ENCODE results near the gene LHX4. TPM values are rescaled to one million over a fixed set of nuclear protein-coding genes. Genes with fewer than 3 reads are reported as not detected.

Gene LHX4
- total RNA-seq, result not detected
- long read RNA-seq, result 0 reads

DNA sequence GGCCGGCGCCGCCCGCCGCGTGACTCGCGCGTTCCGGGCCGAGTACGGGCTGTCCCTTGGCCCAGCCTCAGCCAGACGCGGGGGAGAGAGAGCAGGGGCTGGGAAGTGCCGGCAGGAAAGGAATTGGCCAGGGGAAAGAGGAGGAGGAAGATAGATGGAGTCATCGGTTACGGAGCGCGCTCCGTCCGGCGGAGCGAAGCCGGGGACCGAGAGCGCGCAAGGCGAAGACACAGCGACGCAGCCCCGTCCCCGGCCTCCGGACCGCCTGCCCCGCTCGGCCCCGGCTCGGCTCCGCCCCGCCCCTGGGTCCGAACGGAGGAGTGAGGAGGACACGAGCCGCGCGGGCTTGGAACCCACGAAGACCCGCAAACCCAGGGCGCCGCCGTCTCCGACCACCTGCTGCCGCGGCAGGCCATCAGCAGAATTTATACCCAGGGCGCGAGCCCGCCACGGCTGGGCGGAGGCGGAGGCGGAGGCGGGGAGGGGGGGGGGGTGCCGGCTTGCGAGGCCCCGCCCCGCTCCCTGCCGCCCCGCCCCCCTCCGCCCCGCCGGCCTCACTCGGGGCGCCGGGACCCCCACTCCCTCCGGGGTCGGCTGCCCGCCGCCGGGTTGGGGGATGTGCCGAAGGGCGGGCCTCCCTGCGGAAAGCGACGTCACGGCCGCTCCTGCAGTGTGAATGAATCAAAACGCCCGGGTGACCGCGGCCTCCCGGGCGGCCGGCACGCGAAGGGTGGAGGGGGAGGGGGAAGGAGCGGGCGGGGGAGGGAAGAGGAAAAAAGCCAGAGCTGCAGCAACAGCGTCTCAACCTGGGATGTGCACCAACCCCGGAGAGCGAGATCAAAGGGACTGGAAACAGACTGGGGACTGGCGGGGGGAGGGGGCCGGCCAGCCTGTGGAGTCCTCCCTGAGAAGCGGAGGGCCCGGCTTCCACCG is at the start of gene LHX4:
TSS of gene LHX4 (plus strand) at position 782 of the 933 bp plus-strand sequence. CDS start 266 bp downstream, outside the sequence.
- peak; percentile 42 to 66 for ATAC-seq
- DNase-seq, result peak; percentile 36
- intact Hi-C loops (cut with DNase I), result no loop called here

DNA sequence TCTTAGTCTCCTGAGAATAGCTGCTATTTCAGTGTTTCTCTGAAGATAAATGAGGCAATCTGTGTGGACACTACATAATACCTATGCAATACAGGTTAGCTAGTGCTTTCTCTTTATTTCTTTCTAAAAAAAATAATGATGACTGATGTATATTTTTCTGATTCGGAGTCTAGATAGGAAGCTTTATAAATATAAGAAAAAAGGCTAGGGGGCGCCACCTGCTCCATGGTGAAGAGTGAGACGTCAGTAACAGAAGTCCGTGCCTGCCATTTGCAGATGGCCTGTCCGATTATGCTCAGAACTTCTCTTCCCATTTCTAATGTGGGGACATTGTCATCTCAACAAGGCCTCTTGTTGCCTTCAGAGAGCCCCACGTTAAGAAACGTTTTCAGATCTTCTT is 49.0 kb upstream of the LHX4 start:
- ATAC-seq (no peak), DNase-seq (no peak)
- intact Hi-C loops (cut with DNase I), result no loop called here

DNA sequence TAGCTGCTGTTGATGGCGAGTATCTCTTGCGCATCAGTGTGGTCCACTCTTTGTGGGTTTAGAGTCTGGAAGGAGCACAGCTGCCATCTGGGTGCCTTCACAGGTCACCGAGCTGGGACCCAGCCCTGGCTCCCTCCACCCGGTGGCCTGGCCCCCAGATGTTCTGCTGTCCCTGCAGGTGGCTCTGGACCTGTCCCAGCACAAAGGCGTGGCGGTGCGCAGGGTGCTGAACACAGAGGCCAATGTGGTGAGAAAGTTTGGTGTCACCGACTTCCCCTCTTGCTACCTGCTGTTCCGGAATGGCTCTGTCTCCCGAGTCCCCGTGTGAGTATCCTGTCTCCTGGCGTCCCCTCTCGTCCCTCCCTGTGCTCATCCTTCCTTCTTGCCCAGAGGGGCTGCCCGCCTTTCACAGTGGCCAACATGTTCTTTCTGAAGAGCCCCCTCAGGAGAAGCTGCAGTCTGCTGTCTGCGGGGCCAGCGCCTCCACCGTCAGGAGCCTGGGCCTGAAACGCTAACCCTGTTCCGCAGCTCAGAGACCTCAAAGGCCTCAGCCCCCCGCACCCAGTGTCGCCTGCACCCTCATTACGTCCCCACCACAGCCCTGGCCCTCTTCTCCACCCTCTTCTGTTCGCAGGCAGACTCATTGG is 47.9 kb upstream of the LHX4 start:
- no peak for ATAC-seq
- DNase-seq, result no peak
- intact Hi-C loops (cut with DNase I), result no loop called here

DNA sequence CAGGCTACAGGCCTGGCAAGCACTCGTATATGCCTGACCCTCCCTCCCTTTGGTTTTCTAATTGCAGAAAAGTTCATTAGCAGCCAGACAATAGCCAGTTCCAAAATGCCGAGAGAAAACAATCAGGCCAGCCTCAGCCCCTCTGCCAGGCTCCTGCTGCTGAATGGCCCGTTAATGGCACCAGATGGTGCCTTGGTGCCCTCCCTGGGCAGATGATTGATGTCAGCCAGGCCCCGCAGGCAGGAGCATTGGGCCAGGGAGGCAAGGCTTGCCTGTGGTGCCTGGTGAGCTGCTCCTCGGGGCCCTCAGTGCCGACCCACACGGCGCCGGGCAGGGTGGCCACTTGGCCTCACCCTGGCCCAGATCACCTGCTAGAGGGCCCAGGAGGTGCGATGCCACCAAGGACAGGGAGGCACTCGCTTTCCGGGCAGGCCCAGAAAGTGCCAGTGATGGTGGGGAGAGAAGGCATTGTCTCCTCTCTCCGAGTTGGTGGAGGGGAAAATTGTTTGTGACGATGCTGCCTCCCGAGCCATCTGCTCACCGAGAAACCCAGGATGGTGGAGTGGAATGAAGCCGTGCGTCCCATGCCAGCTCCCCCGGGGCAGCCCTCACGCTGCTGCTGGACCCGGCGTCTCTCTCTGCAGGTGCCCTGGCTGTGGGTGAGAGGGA is 47.3 kb upstream of the LHX4 start:
- intact Hi-C loops (cut with DNase I), result no loop called here
- ATAC-seq (no peak), DNase-seq (no peak)

DNA sequence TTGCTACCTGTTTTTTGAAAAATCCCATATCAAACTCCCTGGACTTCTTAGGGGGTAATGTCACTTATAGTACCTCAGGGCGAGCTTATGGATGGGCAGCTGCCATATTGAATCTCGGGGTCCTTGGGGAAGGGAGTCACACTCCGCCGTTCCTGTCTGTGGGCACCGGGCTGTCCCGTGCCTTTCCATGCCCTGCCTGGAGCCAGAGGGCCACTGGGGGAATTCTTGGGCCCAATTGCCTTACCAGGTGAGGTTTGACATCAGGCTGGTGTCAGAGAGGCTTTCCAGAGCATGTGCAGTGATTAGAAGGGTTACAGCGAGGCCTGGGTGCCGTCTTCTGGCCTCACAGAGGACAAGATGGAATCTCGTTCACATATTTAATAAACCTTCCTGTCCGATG is 46.6 kb upstream of the LHX4 start:
- no peak for ATAC-seq
- DNase-seq, result no peak
- intact Hi-C loops (cut with DNase I), result no loop called here

DNA sequence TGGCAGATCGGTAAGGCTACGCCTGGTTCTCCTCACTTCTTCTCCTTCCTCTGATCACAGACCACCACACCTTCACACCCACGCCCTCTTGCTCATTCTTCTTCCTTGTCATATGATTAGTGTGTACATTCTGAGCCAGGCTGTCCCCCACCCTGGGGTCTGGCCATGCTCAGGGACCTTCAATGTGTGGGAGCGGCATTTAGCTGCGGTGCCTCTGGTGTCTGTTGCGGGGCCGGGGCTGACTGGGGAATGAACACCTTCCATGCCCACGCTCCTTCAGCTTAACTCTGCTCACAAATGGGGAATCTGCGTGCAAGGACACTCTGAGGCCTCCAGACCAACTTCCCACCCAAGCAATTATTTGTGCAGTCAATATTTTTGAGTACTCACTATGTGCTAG is 46.0 kb upstream of the LHX4 start:
- intact Hi-C loops (cut with DNase I), result no loop called here
- DNase-seq (no peak), ATAC-seq (no peak)

DNA sequence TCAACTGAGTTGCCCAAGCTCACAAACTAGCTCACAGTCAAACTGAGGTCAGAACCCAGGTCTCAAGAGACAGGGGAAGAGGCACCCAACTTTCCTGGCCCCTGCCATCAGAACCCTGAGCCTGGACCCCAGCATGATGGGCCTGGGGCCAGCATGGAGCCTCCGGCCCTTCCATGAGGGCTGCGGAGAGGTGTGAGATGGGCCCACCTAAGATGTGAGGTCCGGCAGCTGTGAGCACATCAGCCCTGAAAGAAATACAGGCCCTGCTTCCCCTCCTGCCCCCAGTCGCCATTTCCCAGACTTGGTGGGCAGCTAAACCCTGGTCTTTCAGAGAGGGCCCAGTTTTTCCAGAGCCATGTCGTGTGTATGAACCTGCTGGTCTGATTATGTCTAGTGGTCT is 44.8 kb upstream of the LHX4 start:
- intact Hi-C loops (cut with DNase I), result no loop called here
- DNase-seq, result no peak

DNA sequence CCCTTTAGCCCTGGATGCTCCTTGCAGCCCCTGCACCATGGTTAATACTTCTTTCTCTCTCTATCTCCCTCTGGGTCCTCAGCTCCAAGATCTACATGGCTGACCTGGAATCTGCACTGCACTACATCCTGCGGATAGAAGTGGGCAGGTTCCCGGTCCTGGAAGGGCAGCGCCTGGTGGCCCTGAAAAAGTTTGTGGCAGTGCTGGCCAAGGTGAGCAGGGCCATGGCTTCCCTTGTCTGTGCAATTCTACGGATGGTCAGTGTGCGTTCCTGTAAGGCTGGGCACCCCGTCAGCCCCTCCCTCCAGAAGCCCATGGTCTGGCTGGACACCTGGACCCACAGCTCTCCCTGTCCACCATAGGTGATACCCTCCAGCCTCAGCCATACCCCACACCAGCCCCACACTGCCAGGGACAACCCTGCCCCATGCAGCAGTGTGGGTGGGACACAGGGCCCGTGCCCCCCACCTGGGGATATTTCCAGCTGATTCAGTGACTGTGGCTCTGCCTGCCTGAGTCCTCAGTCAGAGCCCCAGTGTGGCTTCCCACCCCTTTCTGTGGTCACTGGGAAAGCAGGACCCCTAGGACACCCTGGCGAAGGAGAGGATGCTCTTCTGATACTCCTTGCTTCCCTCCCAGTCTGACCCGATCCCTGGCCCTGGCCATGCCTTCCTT is 44.0 kb upstream of the LHX4 start:
- intact Hi-C loops (cut with DNase I), result no loop called here
- DNase-seq (no peak), ATAC-seq (no peak)

More for the DNA sequence above, 44.8 kb upstream of the LHX4 start:
- no peak for ATAC-seq

DNA sequence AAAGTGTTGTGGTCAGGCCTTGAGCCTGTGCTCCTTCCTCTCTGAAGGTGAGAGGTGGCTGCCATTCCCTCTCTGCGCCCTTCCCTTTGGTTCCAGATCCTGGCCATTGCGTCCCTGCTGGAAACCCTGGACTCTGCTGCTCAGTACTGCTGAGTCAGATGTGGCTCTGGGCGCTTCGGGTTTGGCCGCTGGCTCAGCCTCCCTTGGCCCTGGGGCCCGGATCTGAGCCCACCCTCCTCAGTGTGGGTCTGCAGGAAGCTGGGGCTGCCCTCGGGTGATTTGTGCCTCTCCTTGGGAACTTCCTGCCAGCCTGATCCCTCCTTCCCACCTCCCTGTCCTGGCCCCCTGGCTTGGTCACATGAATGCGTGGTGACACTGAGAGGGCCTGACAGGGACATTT is 43.2 kb upstream of the LHX4 start:
- ATAC-seq (peak in 1 of 2 donors; percentile 12), DNase-seq (no peak)
- intact Hi-C loops (cut with DNase I), result no loop called here

DNA sequence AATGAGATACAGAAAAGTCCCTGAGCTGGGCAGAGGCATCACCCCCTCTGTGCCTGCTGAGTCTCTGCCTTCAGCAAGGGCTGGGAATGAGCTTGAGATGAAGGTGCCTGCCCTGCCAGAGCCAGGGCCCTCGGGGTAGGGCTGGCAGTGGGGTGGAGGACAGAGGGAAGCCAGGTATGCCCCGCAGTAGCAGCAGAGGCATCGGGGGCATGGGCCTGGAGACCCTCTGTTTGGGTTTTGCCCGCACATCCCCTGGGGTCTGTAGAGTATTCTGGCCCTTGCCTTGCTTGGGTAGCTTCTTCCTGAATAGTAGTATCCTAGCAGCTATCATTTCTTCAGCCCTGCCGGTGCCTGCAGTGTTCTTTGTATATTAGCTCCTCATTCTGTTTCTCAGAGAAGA is 42.4 kb upstream of the LHX4 start:
- DNase-seq (no peak), ATAC-seq (no peak)
- intact Hi-C loops (cut with DNase I), result no loop called here

DNA sequence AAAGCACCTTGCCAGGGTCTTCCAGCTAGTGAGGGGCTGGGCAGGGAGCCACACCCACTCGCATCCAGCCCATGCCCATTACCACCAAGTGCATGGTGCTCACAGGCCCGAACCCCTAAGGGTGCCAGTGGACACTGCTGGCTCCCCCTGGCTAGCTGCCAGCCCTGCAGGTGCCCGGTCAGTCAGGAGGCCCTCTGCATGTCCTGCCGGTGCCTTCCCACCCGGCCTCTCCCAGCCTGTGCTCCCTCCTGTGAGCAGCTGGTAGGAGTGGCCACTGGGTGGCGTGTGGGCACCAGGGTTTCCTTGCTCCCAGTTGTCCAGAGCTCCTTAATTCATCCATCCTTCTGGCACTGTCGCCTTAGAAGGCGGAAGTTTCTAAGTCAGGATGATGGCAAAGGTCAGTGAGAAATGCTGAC is 42.0 kb upstream of the LHX4 start:
- intact Hi-C loops (cut with DNase I), result no loop called here
- ATAC-seq, result peak; percentile 48 to 60
- DNase-seq, result no peak

DNA sequence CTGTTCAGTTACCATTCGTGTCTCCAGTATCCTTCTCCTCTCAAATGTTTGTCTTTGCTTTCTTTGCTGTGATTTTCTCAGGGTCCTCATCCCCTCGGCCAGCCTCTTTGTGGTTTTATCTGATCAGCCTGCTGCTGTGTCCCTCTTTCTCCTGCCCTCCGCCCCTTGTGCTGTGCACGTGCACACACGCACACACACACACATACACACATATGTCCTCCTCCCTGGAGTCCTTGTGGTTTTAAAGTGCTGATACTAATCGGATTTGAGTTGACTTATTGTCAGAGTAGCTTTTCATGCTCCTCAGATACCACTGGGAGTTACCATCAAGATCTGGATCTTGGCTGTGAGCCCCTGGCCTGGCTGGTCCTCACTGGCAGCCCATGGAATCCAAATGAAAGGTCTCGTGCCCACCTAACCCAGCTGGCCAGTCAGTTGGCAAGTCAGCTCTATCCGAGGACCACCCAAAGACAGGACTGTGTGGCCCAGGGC is 41.3 kb upstream of the LHX4 start:
- DNase-seq (no peak), ATAC-seq (no peak)
- intact Hi-C loops (cut with DNase I), result no loop called here

DNA sequence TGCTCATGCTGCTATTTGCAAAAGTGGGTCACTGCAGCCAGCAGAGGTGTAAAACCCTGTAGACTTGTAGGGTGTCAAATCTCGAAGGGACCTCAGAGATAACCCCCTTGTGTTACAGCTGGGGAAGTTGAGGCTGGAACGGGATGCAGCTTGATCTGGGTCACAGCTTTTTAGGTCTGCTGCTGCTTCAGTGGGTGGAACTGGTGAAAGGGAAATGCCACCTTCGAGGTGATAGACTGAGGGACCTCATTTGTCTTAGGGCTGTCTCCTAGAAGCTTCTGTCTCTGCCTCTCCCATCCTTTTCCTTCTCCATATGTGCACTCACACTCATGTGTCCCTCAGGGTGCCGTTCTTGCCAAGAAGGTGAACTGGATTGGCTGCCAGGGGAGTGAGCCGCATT is 40.0 kb upstream of the LHX4 start:
- no peak for ATAC-seq
- intact Hi-C loops (cut with DNase I), result loop anchor here in 1 of 2 donors (5.0 kb wide), 1 partner anchor 227 kb away; no protein-coding TSS in a partner anchor
- no peak for DNase-seq

DNA sequence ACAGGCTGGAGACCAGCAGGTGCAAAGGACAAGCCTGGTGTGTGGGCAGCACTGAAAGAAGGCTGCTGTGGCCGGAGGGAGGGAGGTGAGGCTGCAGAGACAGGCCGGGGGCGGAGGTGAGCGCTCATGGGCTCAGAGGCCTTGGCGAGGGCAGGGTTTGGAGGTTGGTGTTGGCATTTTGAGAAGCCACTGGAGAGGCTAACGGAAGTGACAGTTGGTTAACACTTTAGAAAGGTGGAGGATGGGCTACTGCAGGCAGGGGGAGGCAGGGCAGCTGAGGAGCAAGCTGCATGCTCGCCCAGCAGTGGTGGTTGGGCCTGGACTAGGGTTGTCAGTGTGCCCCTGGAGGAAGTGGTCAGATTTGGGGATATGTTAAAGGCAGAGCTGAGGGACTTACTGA is 37.9 kb upstream of the LHX4 start:
- intact Hi-C loops (cut with DNase I), result loop anchor here in 1 of 2 donors (5.0 kb wide), 1 partner anchor 225 kb away; no protein-coding TSS in a partner anchor
- DNase-seq (no peak), ATAC-seq (no peak)

DNA sequence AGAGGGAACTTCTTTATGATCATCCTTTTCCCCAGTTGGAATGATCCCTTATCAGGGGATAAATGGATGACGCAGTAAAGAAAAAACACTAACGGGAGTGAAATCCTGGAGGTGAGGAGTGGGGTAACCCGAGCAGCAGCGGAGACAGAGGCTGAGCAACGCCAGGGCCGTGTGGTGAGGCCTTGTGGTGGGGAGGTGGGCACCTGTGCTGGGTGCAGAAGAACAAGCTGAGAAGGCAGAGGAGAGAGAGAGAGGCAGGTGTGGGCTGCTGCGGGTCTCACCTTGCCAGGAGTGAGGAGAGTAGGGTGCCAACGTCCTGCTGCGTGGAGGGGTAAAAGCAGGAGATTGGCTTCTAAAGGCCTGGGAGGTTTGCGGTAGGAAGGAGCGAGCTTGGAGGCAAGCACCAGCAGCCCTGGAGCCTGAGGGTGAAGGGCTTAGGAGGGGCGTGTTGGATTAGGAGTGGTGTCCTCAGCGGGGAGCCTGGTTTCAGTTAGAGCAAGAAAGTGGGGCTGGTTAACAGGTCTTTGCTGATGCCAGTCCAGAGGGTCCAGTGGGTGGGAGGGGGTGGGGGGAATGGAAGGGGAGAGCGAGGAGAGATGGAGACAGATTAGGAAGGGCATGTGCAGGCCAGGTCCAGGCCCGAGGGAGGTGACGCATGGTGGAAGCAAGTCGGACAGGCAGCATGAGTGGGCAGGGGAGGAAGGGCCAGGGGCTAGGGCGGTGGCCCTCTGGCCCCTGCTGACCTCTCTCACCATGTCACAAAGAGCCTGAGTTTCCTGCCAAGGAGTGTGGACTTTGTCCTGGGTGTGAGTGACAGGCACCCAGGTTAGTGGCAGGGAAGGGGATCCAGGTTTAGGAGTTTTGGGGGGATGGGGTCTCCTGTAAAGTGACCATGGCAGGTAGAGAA is 36.7 kb upstream of the LHX4 start:
- ATAC-seq, result no peak
- intact Hi-C loops (cut with DNase I), result loop anchor here in 1 of 2 donors (5.0 kb wide), 1 partner anchor 224 kb away; no protein-coding TSS in a partner anchor
- no peak for DNase-seq

DNA sequence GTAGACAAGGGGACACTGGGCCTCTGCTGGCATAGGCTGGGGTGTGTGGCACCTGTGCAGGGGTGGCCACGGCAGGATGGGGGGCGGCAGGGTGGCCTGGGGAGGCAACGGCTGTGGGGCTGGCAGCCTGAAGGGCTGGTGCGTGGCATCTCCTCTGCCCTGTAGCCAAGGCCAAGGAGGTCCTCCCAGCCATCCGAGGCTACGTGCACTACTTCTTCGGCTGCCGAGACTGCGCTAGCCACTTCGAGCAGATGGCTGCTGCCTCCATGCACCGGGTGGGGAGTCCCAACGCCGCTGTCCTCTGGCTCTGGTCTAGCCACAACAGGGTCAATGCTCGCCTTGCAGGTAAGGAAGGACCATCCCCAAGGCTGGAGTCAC is 36.0 kb upstream of the LHX4 start:
- DNase-seq (no peak), ATAC-seq (no peak)
- intact Hi-C loops (cut with DNase I), result loop anchor here in 1 of 2 donors (5.0 kb wide), 1 partner anchor 223 kb away; no protein-coding TSS in a partner anchor

DNA sequence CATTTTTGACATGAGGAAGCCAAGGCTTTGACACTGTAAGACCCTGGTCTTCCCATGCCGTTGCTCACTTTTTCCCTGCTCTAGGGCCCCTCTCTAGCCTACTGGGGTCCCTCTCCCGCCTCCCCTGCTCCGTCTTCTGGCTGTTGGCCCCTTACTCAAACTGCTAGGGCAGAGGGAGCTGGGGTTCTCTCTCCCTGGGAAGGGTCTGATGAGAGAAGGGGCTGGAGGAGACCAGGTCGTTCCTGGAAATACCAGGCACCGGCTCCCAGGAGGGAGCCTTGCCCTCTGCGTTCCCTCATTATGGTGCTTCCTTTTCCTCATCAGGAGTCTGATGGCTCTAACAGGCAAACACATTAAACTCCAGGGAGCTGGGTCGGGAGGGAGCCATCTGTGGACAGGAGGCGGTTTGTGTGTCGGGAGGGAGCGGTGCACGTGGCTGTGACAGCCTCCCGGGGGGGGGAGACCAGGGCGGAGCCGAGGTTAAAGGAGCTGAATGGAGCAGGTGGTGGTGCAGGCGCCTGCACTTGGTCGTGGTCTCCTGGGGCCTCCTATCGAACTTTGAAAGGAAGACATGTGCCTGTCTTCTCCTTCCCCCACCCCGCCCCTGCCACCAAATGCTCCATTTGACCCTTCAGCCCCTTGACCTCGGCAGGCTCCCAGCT is 35.4 kb upstream of the LHX4 start:
- intact Hi-C loops (cut with DNase I), result loop anchor here in 1 of 2 donors (5.0 kb wide), 1 partner anchor 223 kb away; no protein-coding TSS in a partner anchor
- ATAC-seq (no peak), DNase-seq (no peak)

All from left cardiac atrium (tissue), 4 donors.